Activated CD8-positive, alpha-beta memory T cell treated with anti-CD3 and anti-CD28 coated beads, Interleukin-2, amount 10 ng/mL, durations not matched to agents 7 days and 5 days (primary cell): Measurements from ENCODE around the gene CYP4F3. TPM values are rescaled to one million over a fixed set of nuclear protein-coding genes. Genes with fewer than 3 reads are reported as not detected.
"Not testable (repeated sequence)": the region's sequence is repeated elsewhere in the genome, so short reads cannot be mapped to it uniquely, and the experiment has no call there.

Source experiments
- ATAC-seq: fragments of 150-1000 bp; cut with Tn5 transposase; one replicate; pipeline ENCODE4 v1.10.0; 2021; ENCODE audit warnings: moderate library complexity
- CTCF ChIA-PET: fragments of 350-600 bp; sonication (Branson Sonifier 250); formaldehyde crosslinking; loops from one replicate; lab custom pipeline; 2021; ENCODE audit warnings: antibody characterized with exemption; lab: Charles Lee
- DNase-seq: peaks from one replicate; pipeline ENCODE4 v3.0.0-alpha.2; 2020
- H3K27ac Mint-ChIP-seq: one replicate; pipeline ENCODE4 v1.8.0; 2021; ENCODE audit warnings: mild to moderate bottlenecking, mixed read lengths
- H3K27me3 Mint-ChIP-seq: one replicate; pipeline ENCODE4 v1.8.0; 2021; ENCODE audit warnings: mixed read lengths
- H3K36me3 Mint-ChIP-seq: one replicate; pipeline ENCODE4 v1.8.0; 2021; ENCODE audit warnings: mild to moderate bottlenecking, mixed read lengths
- H3K4me1 Mint-ChIP-seq: one replicate; pipeline ENCODE4 v1.8.0; 2021; ENCODE audit warnings: mixed read lengths
- H3K4me3 Mint-ChIP-seq: one replicate; pipeline ENCODE4 v1.8.0; 2021; ENCODE audit warnings: mild to moderate bottlenecking, moderate library complexity, mixed read lengths
- H3K9me3 Mint-ChIP-seq: one replicate; pipeline ENCODE4 v1.8.0; 2022; ENCODE audit warnings: low read depth, mixed read lengths
- total RNA-seq, 2 experiments: library from RNA; stranded (reverse); gene quantifications; one replicate each; pipeline ENCODE4 v1.2.3, GENCODE V29; 2021

The CYP4F3 gene
- total RNA-seq, 2 experiments from 2014 or later: 0.26 TPM; not detected in 1

GRCh38 chr19:15639596-15639995 is 1.1 kb upstream of the CYP4F3 start:
- ATAC-seq: no peak
- Mint-ChIP-seq H3K4me3 (no peak overlapping the region), H3K36me3 (no peaks in the 10 kb centered on the region), H3K4me1 (no peaks in the 10 kb centered on the region), H3K9me3 (no peaks in the 10 kb centered on the region), H3K27ac (no peak overlapping the region), H3K27me3 (no peaks in the 10 kb centered on the region)
- CTCF ChIA-PET: no interaction called here
- DNase-seq: no peak

GRCh38 chr19:15640904-15641597 is 354 bp downstream of the CYP4F3 start:
- CTCF ChIA-PET: no interaction called here
- Mint-ChIP-seq H3K4me1 (no peaks in the 10 kb centered on the region), H3K27ac (no peak overlapping the region), H3K9me3 (no peaks in the 10 kb centered on the region), H3K36me3 (no peaks in the 10 kb centered on the region), H3K27me3 (no peaks in the 10 kb centered on the region), H3K4me3 (no peak overlapping the region)
- DNase-seq: no peak
- no peak for ATAC-seq

GRCh38 chr19:15641901-15642491 is 1.3 kb downstream of the CYP4F3 start:
- ATAC-seq (no peak), DNase-seq (no peak)
- Mint-ChIP-seq H3K4me3 (no peak overlapping the region), H3K27me3 (no peaks in the 10 kb centered on the region), H3K4me1 (no peaks in the 10 kb centered on the region), H3K9me3 (no peaks in the 10 kb centered on the region), H3K27ac (no peak overlapping the region), H3K36me3 (no peaks in the 10 kb centered on the region)
- CTCF ChIA-PET: no interaction called here

- Mint-ChIP-seq H3K36me3 (no peaks in the 10 kb centered on the region), H3K4me3 (no peak overlapping the region), H3K27ac (no peak overlapping the region), H3K9me3 (no peaks in the 10 kb centered on the region), H3K4me1 (no peaks in the 10 kb centered on the region), H3K27me3 (no peaks in the 10 kb centered on the region)
- ATAC-seq (no peak), DNase-seq (no peak)
- CTCF ChIA-PET: no interaction called here
Observed at GRCh38 chr19:15642807-15643206, 2.1 kb downstream of the CYP4F3 start.

- Mint-ChIP-seq H3K27ac (no peak overlapping the region), H3K4me1 (no peaks in the 10 kb centered on the region), H3K9me3 (no peaks in the 10 kb centered on the region), H3K4me3 (no peak overlapping the region), H3K36me3 (no peaks in the 10 kb centered on the region), H3K27me3 (no peaks in the 10 kb centered on the region)
- CTCF ChIA-PET: no interaction called here
- no peak for DNase-seq
- no peak for ATAC-seq
Observed at GRCh38 chr19:15643387-15643786, 2.7 kb downstream of the CYP4F3 start.

- CTCF ChIA-PET: no interaction called here
- Mint-ChIP-seq H3K9me3 (no peaks in the 10 kb centered on the region), H3K4me3 (no peak overlapping the region), H3K27ac (no peak overlapping the region), H3K27me3 (no peaks in the 10 kb centered on the region), H3K36me3 (no peaks in the 10 kb centered on the region), H3K4me1 (no peaks in the 10 kb centered on the region)
- DNase-seq (no peak), ATAC-seq (no peak)
Observed at GRCh38 chr19:15644066-15644741, 3.5 kb downstream of the CYP4F3 start.

- Mint-ChIP-seq H3K9me3 (no peaks in the 10 kb centered on the region), H3K27me3 (no peaks in the 10 kb centered on the region), H3K27ac (no peak overlapping the region), H3K36me3 (no peaks in the 10 kb centered on the region), H3K4me1 (no peaks in the 10 kb centered on the region), H3K4me3 (no peak overlapping the region)
- CTCF ChIA-PET: no interaction called here
- ATAC-seq (no peak), DNase-seq (no peak)
Observed at GRCh38 chr19:15644816-15645215, 4.1 kb downstream of the CYP4F3 start.

GRCh38 chr19:15649526-15649925 is 8.8 kb downstream of the CYP4F3 start:
- CTCF ChIA-PET: no interaction called here
- DNase-seq: no peak
- ATAC-seq: no peak
- Mint-ChIP-seq H3K4me3 (no peak overlapping the region), H3K4me1 (no peaks in the 10 kb centered on the region), H3K9me3 (no peaks in the 10 kb centered on the region), H3K36me3 (no peaks in the 10 kb centered on the region), H3K27ac (no peak overlapping the region), H3K27me3 (peaks cover 2% of the 10 kb centered on the region)

GRCh38 chr19:15650123-15650522 is 9.4 kb downstream of the CYP4F3 start:
- DNase-seq, H3K4me3 Mint-ChIP-seq, H3K4me1 Mint-ChIP-seq, CTCF ChIA-PET, H3K27me3 Mint-ChIP-seq, H3K9me3 Mint-ChIP-seq, H3K27ac Mint-ChIP-seq, H3K36me3 Mint-ChIP-seq, ATAC-seq: not testable (repeated sequence)

GRCh38 chr19:15651791-15652190 is 11.1 kb downstream of the CYP4F3 start:
- no peaks in the 10 kb centered on the region for H3K36me3 Mint-ChIP-seq
- H3K4me3 Mint-ChIP-seq: no peak overlapping the region
- no peak for ATAC-seq
- peaks cover 9% of the 10 kb centered on the region for H3K27me3 Mint-ChIP-seq
- H3K27ac Mint-ChIP-seq: no peak overlapping the region
- H3K4me1 Mint-ChIP-seq: no peaks in the 10 kb centered on the region
- no peak for DNase-seq
- no peaks in the 10 kb centered on the region for H3K9me3 Mint-ChIP-seq
- CTCF ChIA-PET: no interaction called here

GRCh38 chr19:15652559-15653278 is 12.0 kb downstream of the CYP4F3 start:
- CTCF ChIA-PET: no interaction called here
- DNase-seq (no peak), ATAC-seq (no peak)
- Mint-ChIP-seq H3K4me3 (no peak overlapping the region), H3K9me3 (no peaks in the 10 kb centered on the region), H3K27me3 (peaks cover 9% of the 10 kb centered on the region), H3K27ac (no peak overlapping the region), H3K36me3 (no peaks in the 10 kb centered on the region), H3K4me1 (no peaks in the 10 kb centered on the region)

GRCh38 chr19:15656467-15656866 is 15.8 kb downstream of the CYP4F3 start:
- Mint-ChIP-seq H3K9me3 (no peaks in the 10 kb centered on the region), H3K27me3 (peaks cover 11% of the 10 kb centered on the region), H3K4me1 (no peaks in the 10 kb centered on the region), H3K27ac (no peak overlapping the region), H3K4me3 (no peak overlapping the region), H3K36me3 (no peaks in the 10 kb centered on the region)
- DNase-seq (no peak), ATAC-seq (no peak)
- CTCF ChIA-PET: no interaction called here

GRCh38 chr19:15663247-15663646 is 22.6 kb downstream of the CYP4F3 start:
- Mint-ChIP-seq H3K4me3 (no peak overlapping the region), H3K27ac (no peak overlapping the region)

More at GRCh38 chr19:15663247-15663646, 22.6 kb downstream of the CYP4F3 start:
- ATAC-seq (no peak), DNase-seq (no peak)
- Mint-ChIP-seq H3K9me3 (no peaks in the 10 kb centered on the region), H3K27me3 (peaks cover 6% of the 10 kb centered on the region), H3K36me3 (no peaks in the 10 kb centered on the region), H3K4me1 (no peaks in the 10 kb centered on the region)
- CTCF ChIA-PET: no interaction called here
